EL (cell line): ENCODE results near the gene DCAF5.
A peak's percentile ranks its signal among the peaks of the same experiment; 100 is the strongest.

Source experiments
- DNase-seq: peaks from one replicate; pipeline ENCODE4 v3.0.0-alpha.2; 2016

Gene DCAF5

DNA sequence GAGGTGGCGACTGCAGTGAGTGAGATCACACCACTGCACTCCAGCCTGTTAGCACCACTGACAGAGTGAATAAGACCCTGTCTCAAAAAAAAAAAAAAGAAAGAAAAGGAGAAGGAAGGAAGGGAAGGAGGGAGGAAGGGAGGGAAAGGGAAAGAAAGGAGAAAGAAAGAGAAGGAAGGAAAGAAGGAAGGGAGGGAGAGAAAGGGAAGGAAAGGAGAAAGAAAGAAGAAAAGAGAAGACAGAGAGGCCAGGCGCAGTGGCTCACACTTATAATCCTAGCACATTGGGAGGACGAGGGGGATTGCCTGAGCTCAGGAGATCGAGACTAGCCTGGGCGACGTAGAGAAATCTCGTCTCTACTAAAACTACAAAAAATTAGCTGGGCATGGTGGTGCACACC is 13.2 kb downstream of the DCAF5 start:
- no peak for DNase-seq

DNA sequence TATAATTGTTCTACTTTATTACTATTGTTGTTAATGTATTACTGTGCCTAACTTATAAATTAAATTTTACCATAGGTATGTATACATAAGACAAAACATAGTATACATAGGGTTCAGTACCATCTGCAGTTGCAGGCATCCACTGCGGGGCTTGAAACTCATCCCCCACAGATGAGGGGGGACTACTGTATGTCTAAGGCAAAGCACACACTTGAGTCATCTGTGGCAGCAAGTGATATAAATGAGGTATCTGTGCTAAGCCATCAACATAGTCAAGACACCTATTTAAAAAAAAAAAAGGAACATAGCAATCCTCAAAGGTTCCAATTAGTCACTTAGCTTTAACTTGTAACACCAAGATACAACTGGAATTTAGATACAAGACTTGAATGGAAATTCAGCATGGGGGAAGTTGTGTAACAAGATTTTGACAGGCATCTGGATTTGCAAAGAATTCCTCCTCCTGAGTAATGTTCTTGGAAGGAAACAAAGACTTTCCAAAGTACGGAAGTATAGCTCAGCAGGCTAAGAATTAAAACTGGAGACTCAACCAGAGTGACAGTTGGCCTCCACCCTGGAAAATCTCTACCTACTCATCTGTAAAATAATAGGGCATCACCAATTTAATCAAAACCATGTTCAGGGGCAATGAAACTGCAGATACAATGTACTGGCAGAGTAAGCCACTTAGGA is 14.9 kb downstream of the DCAF5 start:
- DNase-seq = peak; percentile 43

- DNase-seq = no peak
Observed at GRCh38 chr14:69137416-69137815, 15.5 kb downstream of the DCAF5 start.

DNA sequence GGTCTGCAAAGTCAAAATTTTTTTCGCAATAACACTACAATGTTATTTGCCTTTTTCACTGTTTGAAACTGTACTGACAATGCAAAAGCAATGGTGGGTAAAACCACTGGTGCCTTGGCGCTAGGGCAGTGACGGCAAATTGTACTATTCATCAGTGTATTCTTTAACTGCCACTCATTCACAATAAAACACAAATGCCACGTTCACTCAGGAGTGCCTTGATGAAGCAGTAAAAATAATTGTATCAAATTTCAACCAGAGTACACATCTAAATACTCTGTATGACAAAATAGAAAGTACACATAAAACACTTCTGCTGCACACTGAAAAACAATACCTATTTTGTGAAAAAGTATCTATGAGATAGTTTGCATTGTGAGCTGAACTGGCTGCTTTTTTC is 17.8 kb downstream of the DCAF5 start:
- DNase-seq = no peak

DNA sequence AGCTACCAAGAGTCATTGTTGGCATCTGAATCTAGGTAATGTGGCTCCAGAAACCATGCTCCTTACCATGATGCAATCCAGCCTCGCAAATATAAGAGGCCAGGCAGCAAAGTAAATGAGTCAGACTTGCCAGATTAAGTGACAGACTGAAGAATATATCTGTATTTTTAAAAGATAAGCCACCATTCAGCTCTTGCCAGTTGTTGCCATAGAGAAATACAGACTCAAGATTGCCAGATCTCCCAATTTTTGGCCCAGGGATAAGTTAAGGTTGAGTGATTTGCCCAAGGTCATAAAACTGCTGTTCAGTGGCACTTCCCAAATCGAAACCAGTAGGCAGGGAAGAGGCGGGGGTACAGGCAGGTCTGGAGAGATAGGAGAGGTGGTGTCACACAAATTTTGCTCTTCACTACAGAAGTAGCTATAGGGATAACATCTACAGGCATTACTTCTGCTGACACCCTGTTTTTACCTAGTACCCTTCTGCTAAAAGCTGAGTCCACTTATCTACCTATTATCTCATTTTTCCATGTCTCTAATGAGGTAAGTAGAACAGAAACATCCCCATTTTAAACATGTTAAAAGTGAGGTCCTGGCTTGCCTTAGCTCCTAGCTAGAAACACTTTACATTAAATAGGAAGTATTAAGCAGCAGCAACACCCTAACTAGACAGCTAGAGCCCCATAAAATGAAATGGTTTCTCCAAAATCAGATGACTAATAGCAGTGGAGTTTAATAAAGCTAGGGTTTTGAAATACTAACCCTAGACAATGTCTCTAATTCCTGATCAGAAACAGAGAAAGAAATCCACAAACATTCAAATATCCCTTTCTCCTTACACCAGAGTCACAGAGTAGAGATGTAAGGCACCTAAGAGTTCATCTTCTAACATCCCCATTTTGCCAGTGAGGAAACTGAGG is 19.5 kb downstream of the DCAF5 start:
- DNase-seq = peak; percentile 73

DNA sequence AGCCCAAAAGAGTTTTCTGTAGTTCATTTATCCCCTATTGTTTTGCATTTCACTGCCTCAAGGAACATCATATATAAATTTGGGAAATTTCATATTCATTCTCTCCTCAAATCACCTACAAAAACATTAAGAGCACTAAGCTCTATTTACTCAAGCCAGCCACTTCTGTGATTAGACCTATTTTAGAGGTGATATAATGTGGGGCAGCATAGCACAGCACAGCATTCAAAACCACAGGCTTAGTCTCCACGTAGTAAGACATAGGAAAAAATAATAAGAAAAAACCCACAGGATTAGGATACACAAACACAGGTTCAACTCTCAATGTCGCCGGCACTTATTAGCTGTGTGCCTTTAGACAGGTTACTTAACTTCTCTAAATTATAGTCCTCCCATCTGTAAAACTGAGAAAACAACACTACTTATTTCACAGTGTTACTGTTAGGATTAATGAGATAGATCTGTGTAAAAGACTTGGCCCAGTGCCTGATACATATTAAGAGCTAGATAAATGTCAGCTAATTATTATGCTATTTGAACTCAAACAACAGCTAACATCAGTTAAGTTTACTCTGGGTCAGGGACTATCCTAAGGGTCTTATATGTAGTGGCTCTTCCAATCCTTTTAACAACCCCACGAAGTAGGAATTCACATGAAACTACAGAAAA is 20.3 kb downstream of the DCAF5 start:
- no peak for DNase-seq

- no peak for DNase-seq
Observed at GRCh38 chr14:69131176-69131575, 21.7 kb downstream of the DCAF5 start.

DNA sequence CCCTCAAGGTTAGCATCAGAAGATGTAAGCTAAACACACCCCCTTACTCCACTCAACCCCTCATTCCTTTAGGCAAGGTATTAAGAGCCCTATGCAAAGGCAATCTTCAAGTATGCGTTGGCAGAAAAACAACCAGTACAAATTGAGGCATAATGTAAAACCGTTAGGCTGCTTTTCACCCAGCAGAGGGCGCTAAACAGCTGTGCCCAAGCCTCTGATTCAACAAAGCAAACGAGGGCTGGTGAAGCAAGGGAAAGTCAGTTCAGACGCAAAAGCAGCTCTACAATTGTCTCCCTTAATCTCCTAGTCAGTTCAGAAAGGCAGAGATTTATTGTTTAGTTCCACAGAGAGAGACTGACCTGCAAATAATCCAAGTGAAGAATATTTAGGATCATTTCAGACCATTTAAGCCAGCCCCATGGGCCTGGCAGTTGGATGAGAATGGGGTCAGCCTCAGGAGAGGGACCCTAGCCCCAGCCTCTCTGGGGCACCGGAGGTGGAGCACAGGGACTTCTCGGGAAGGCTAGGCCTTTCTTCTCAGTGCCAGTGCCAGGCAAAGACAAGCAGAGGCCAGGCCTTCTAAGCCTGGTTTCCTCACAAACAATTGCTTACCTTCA is 23.5 kb downstream of the DCAF5 start:
- DNase-seq = peak; percentile 84

GRCh38 chr14:69118305-69118704 is 34.6 kb downstream of the DCAF5 start:
- no peak for DNase-seq

- DNase-seq = no peak
Observed at GRCh38 chr14:69117020-69117767, 35.7 kb downstream of the DCAF5 start.

- DNase-seq = no peak
Observed at GRCh38 chr14:69115407-69116185, 37.3 kb downstream of the DCAF5 start.

- DNase-seq = no peak
Observed at GRCh38 chr14:69114763-69115162, 38.2 kb downstream of the DCAF5 start.

GRCh38 chr14:69108358-69108757 is 44.6 kb downstream of the DCAF5 start:
- DNase-seq = no peak

GRCh38 chr14:69107407-69108003 is 45.4 kb downstream of the DCAF5 start:
- DNase-seq = peak; percentile 71

- DNase-seq = no peak
Observed at GRCh38 chr14:69106451-69106850, 46.5 kb downstream of the DCAF5 start.

DNA sequence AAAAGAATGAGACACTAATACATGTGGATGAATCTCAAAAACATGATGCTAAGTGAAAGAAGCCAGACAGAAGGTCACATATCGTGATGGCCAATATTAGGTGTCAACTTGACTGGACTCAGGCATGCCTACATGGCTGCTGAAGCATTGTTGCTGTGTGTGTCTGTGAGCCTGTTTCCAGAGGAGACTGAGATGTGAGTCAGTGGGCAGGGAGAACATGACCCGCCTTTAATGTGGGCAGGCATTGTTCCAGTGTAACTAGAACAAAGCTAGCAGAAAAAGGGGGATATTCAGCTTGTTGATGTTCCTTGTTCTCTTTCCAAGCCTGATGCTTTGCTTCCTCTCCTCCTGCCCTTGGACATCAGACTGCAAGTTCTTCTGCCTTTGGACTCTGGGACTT is 47.6 kb downstream of the DCAF5 start:
- DNase-seq = peak; percentile 50

- peak; percentile 88 for DNase-seq
Observed at GRCh38 chr14:69101331-69101826, 51.5 kb downstream of the DCAF5 start.

DNA sequence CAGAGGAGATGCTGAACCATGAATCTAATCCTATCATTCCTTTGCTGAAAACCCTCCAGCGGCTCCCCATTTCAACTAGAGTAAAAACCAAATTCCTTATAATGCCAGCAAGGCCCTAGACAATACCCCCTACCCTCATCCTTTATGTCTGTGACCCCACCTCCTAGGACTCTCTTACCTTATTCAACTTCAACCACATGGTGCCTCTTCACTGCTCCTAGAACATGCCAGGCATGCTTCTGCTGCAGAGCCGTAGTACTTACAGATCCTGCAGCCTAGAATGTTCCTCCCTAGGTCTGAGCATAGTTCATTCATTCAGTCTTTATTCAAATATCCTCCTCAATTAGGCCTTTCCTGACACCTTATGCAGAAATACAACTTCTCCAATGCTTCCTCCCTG is 54.9 kb downstream of the DCAF5 start:
- no peak for DNase-seq

GRCh38 chr14:69096781-69097475 is 56.0 kb downstream of the DCAF5 start:
- no peak for DNase-seq

DNA sequence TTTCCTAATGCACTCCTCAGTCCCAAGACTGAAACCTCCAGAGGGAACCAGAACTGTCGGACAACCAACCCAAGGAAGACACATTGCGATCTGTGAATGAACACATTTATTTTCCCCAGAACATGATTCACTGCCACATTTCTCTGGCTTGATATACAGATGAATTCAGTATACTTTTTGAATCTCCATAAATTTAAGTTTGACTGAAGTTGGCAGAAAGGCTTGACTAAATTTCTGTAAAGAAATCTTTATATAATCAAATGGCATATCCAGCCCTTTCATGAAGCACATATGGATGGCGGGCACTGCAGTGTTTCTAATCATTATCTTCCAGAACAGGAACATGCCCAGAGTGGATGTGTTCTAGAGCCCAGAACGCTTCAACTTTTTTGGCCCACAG is 56.7 kb downstream of the DCAF5 start:
- no peak for DNase-seq
